Measurements from ENCODE around the gene SMURF2.
"Not testable (repeated sequence)": the region's sequence is repeated elsewhere in the genome, so short reads cannot be mapped to it uniquely, and the experiment has no call there.

SMURF2 gene

DNA sequence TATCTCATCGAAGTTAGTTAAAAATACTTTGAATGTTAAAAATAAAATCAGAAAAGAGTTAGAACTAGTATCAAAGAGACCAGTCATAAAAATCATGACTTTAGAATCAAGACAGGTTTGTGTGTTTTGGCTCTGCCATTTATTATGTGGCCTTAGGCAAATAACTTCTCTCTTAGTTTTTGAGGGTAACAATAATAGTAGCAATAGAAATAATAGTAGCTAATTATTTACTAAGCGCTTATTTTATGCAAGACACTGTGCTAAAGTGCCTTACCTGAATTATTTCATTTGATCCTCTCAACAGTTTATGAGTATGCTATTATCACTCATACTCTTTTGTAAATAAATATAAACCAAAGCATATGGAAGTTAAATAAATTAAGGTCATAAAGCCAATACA lies 77.0 kb downstream of the SMURF2 start:
- no peak for DNase-seq

DNA sequence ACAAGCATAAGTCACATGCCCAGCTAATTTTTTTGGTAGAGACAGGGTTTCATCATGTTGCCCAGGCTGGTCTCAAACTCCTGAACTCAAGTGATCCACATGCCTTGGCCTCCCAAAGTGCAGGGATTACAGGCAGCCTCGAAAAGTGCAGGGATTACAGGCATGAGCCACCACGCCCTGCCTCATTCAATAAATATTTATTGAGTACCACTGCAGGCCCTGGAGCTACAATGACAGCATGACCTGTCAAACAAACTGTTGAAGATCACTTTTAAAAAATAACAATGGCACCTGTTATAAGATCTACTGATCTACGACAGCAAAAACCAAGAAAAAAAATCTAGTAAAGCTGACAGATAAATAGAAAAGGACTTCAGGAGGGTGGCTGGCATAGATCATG lies 79.1 kb downstream of the SMURF2 start:
- DNase-seq = no peak

DNA sequence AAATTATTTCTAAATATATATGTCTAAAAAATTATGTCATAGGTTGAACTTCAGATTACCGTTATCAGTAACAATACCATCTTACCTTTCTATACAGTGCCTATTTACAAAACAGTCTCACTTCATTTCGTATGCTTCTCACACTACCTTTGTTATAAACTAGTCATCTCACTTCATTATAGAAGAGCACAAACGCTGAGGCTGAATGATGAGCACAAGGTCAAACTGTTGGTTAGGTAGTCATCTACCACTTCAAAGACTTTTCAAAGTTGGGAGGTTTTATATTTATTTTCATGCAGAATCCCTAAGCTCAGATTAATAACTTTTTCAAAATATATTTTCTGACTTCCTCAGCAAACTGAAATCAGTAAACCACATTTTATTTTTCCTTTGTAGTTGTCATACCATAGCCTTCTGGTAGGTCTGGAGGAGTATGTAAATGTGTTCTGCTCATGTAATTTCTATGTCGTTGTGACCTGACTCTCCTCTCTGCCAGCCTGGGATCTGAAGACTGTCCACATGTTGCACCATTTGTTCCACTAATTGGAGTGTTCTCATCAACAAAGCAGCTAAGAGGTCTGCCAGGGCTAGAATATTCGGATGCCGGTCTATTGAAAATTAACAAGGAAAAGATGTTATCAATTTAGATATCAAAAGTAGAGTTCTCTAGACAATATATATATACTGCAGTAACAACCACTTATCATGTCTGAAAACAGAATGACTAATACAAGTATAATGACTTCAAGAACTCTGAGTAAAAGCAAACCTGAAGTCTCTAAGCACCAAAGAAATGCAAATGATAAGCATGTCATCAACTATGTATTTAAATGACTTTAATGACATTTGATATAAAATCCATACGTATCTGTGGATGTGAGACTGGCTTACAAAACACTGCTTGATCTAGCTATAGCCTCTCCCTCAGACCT lies 81.5 kb downstream of the SMURF2 start:
- no peak for DNase-seq

GRCh38 chr17:64579917-64580316 lies 82.2 kb downstream of the SMURF2 start:
- no peak for DNase-seq

DNA sequence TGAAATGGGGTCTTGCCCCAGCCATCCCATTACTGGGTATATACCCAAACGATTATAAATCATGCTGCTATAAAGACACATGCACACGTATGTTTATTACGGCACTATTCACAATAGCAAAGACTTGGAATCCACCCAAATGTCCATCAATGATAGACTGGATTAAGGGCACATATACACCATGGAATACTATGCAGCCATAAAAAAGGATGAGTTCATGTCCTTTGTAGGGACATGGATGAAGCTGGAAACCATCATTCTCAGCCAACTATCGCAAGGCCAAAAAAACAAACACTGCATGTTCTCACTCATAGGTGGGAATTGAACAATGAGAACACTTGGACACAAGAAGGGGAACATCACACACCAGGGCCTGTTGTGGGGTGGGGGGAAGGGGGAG lies 85.1 kb downstream of the SMURF2 start:
- DNase-seq = not testable (repeated sequence)

- DNase-seq = no peak
Observed at GRCh38 chr17:64575431-64575830, 86.7 kb downstream of the SMURF2 start.

- DNase-seq = no peak
Observed at GRCh38 chr17:64574646-64575045, 87.5 kb downstream of the SMURF2 start.

DNA sequence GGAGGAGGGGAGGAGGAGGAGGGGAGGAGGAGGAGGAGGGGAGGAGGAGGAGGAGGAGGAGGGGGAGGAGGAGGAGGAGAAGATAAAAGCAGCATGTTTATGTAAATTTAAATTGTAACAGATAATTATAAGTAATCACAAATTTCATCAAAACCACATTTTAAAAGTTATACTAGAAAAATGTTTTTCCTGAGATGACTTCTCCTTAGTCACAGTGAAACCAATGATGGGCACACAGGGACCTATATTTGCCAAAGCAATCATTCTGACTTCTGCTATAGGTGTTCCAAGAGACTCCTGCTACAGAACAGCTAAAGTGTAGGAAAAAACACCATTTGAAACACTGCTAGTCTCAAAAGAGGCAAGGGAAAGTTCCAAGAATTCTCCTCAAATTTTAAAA lies 88.9 kb downstream of the SMURF2 start:
- DNase-seq = no peak

GRCh38 chr17:64572682-64573154 lies 89.4 kb downstream of the SMURF2 start:
- no peak for DNase-seq

- no peak for DNase-seq
Observed at GRCh38 chr17:64571746-64572145, 90.4 kb downstream of the SMURF2 start.

GRCh38 chr17:64565563-64565962 lies 96.5 kb downstream of the SMURF2 start:
- no peak for DNase-seq

DNA sequence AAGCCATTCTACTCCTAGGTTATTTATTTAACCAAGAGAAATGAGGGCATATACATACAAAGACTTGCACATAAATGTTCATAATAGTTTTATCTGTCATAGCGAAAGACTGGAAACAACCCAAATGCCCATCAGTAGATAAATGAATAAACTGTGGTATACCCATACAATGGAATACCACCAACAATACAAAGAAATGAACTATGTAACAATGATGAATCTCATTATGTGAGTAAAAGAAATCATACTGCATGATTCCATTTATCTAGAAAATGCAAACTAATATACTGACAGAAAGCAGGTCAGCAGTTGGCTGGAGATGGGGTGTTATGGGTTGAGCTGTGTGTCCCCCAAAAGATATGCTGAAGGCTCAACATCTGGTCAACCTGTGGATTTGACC lies 98.0 kb downstream of the SMURF2 start:
- DNase-seq = no peak

DNA sequence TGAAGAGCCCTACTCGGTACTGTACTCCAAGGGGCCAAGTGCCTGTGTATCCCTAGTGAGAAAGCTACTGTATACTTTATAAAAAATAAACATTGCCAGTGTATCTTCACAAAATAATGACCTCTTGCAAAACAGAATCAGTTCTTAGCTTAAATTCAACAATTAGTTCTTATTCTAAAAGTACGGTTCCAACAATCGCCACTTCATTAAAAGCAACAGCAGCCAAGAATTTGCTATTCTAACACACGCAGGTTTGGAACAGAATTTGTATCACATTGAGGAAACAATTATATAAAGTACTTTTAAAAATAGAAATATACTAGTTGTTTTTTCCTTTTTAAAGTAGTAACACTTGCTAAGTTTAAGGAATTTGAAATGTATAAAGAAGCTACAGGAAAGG lies 106.8 kb downstream of the SMURF2 start:
- DNase-seq = no peak

DNA sequence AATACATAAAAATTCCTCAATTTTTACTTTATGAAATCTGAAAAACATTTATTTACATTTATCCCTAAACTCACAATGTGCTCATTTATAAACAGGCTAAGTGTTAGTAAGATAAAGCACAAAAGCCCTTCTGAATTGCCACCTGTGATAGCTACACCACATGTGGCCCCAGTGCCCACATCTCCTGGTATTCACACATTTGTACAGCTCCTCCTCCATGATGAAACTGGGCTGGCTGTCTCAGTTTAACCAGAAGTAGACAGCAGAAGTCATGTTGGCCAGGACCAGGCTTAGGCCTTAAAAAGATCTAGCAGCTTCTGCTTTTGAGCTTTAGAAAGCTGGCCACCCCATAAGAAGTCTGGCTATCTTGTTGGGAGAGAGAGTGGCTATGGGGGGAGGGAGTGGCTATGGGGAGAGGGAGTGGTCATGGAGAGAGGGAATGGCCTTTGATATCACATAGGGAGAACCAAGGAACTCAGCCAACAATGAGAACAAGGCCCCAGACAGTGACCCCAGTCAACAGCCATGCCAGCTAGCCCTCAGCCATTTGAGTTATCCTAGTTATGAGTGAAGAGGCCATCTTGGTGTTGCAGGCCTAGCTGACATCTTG lies 108.0 kb downstream of the SMURF2 start:
- DNase-seq = no peak

DNA sequence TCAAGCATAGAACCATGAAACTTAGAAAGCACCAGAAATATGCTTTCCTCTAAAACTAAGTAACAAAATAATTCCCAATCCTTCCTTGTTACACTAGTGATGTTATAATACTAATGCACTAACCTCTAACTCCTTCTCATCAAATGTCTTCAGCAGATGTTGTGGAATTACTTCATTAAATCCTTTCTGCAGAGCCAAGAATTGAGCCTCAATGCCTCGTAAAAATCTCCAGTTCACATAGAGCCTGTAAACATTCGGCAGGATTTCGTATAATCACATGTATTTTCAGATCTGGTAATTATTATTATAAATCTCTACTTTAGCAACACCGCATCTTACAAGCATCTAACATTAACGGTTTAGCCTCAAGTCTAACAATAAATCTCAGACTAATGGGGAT lies 110.6 kb downstream of the SMURF2 start:
- no peak for DNase-seq

DNA sequence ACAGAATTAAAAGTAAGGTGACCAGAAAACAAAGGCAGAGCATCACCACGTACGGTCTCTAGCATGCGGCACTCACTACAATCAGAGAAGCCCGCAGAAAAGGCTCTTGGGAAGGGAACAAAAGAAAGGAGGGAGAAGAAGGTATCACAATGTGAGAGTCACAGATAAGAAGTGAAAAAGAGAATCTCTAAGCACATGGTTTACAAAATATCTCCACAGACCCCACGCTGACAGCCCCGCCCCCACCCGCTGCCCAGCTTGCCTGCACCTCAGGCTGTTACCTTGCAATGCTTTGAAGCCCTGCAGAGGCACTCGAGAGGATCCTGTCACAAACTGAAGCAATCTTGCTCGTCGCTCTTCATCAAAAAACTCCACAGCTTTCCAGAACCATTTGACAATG lies 114.8 kb downstream of the SMURF2 start:
- DNase-seq = no peak

DNA sequence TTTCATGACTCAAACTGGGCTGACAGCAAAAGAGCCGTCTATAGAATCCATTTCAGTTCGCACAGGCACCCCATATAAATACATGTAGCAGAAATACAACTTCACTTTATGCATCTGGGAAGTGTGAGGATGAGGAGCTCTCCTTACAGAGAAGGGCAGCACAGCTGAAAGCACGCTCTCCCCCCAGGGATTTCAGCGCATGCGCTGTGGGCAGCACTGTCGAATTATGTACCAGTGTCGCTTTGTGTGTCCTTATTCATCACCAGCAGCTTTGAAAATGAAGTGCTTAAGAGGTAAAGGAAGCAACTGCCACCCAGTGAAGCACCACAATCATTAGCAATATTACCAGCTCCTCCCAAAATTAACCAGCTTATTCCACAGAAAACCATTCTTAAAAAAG lies 115.4 kb downstream of the SMURF2 start:
- DNase-seq = no peak

DNA sequence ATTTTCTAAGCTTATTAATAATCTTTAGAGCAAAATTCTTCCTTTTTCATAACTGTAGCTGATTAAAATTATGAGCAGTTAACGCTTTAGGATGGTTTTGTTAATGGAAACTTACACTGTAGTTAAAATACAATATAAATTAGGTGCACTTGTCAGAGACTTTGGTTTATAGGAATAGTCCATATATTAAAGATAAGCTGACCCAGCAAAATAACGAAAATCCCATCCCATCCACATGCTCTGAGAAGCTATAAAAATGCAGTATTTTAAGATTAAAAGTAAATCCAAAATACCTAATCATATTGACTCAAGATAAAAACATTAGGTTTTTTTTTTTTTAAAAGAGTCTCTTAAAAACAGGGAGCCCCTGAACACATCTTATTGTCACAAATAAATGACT lies 117.4 kb downstream of the SMURF2 start:
- no peak for DNase-seq

DNA sequence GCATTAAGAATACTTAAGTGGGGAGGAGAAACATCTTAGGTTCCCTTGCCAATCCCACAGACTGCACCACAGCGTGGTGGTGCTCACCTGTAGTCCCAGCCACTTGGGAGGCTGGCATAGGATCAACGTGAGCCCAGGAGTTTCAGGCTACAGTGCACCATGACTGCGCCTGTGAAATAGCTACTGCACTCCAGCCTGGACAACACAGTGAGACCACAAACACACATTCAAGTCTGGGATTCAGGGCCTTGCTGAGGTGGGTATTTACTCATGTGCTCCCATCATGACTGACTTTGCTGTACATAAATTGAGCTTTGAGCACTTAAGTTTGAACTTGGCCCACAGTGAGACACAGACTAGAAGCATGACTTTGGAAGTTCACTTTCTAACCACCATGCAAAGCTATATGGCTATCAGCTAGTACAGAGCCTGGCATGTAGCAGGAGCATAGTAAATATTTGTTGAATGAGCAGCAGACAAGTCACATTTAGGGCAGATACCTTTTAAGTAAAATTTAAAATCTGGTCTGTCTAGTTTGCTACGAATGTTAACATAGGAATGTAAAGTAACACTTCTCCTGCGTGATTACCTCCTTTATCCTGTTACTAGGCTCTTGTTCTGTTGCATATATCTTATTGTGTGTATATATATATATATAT lies 121.9 kb downstream of the SMURF2 start:
- DNase-seq = no peak

GRCh38 chr17:64538508-64539130 lies 123.5 kb downstream of the SMURF2 start:
- DNase-seq = no peak

- no peak for DNase-seq
Observed at GRCh38 chr17:64537488-64537887, 124.6 kb downstream of the SMURF2 start.

- no peak for DNase-seq
Observed at GRCh38 chr17:64536913-64537312, 125.2 kb downstream of the SMURF2 start.

- DNase-seq = no peak
Observed at GRCh38 chr17:64535357-64535756, 126.8 kb downstream of the SMURF2 start.

Data from activated effector memory CD4-positive, alpha-beta T cell treated with Interleukin-2 at 50 U/mL for 16 hours (primary cell).